Erythroblast (primary cell): ENCODE data around the gene PEMT.

Source experiments
- GATA1 ChIP-seq: IDR thresholded peaks from 2 replicates; pipeline ENCODE4 v1.6.1; 2011; ENCODE audit warnings: low read depth, mild to moderate bottlenecking, control low read depth, low read length, moderate library complexity
- POLR2A ChIP-seq: IDR thresholded peaks from 2 replicates; pipeline ENCODE4 v1.6.1; 2011; ENCODE audit warnings: mild to moderate bottlenecking, low read length

DNA sequence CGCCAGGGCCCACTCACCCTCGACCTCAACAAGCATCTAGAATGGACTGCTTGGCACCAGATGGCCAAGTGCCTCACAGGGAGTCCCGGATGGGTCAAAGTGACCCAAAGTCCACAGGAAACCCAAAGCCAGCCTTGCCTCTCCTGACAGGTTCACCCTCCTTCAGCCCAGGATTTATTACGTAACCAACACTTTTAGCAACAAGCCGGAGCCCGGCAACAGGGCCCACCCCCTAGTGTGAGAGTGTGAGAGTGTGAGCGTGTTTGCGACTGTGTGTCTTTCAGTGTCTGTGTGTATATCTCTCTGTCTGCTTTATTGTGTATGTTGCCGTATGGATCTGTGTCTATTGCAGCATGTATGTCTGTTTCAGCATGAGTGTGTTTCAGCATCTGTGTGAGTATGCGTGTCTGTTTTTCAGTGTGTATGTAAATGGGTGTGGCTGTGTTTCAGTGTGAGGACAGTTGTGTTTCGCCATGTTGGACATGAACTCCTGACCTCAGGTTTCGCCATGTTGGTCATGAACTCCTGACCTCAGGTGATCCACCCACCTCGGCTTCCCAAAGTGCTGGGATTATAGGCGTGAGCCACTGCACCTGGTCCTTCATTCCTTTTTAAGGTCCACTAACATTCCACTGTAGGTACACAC lies 13.7 kb upstream of the PEMT start:
- TF ChIP-seq POLR2A (no peak), GATA1 (no peak)
